Measurements from ENCODE around the gene BGLAP. TPM values are rescaled to one million over a fixed set of nuclear protein-coding genes. Genes with fewer than 3 reads are reported as not detected.

The BGLAP gene
- total RNA-seq, 1 experiment from 2014 or later = 2.4 TPM

DNA sequence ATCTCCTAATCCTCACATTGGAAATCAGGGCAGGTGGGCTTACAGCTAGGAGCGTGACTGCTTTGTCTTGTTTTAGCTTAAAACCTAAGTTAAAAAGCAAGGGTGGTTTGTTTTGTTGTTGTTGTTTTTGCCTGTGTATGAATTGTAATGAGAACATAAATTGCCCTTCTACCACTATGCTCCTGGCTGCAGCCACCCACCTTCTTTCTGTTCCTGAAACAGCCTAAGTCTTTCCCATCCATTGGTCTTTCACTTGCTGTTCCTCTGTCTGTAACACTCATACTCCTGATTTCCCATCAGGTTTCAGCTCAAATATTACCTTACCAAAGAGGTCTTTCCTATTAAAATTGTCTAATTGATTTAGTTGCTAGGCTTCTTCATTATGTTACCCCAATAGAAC, 41.5 kb downstream of the BGLAP start:
- no peak overlapping the region for H3K56ac ChIP-seq (ENCODE audit: insufficient read length, low read depth, low read length)
- no peaks in the 10 kb centered on the region for H4K20me1 ChIP-seq (ENCODE audit: control insufficient read depth, insufficient read depth, insufficient read length)
- no peak overlapping the region for H4K91ac ChIP-seq (ENCODE audit: insufficient read length, low read depth, low read length)
- no CpG with 5 or more reads among the region's 1 CpG for WGBS (ENCODE audit: extremely low coverage, insufficient read length, low lambda C conversion rate)
- peak overlapping the region; percentile 93 for H3K4me2 ChIP-seq (ENCODE audit: insufficient read depth, insufficient read length, low read length)
- H3K27ac Mint-ChIP-seq = peak overlapping the region; percentile 44 to 90 (median 65); a peak in 6 of 7 replicates
- H3K9me3 ChIP-seq (ENCODE audit: control insufficient read depth, low read depth, low read length) = no peaks in the 10 kb centered on the region
- H2BK20ac ChIP-seq (ENCODE audit: low read depth, low read length, poor library complexity, severe bottlenecking) = no peak overlapping the region
- no peak overlapping the region for H3K27ac ChIP-seq (ENCODE audit: insufficient read length, low read depth, low read length)
- no peaks in the 10 kb centered on the region for H3K4me1 ChIP-seq (ENCODE audit: insufficient read depth, low read length)
- H3K27me3 ChIP-seq (ENCODE audit: insufficient read depth, low read length) = no peaks in the 10 kb centered on the region
- H3K4me3 Mint-ChIP-seq = peak overlapping the region; percentile 97 to 98
- no peaks in the 10 kb centered on the region; the same call in 1 of the 2 replicates for H3K27me3 Mint-ChIP-seq (ENCODE audit: low read depth)
- no peak overlapping the region for H3K4ac ChIP-seq (ENCODE audit: low read depth, low read length)
- peak overlapping the region; percentile 31 for H4K5ac ChIP-seq (ENCODE audit: insufficient read length, low read depth, low read length)
- H3K9ac ChIP-seq (ENCODE audit: extremely low read depth, insufficient read length, low read length) = peak overlapping the region; percentile 90
- peaks cover 12% of the 10 kb centered on the region for H3K23me2 ChIP-seq (ENCODE audit: insufficient read length, low read depth, low read length, poor library complexity, severe bottlenecking)
- H2BK5ac ChIP-seq (ENCODE audit: insufficient read length, low read length) = no peak overlapping the region
- H3K36me3 Mint-ChIP-seq (ENCODE audit: insufficient read depth in 1 of 3, low read depth in 3 of 3) = peaks cover 4 to 11% (median 5%) of the 10 kb centered on the region in 3 experiments; a peak in 6 of 7 replicates
- H2BK15ac ChIP-seq (ENCODE audit: low read depth, low read length) = no peak overlapping the region
- H3K9me3 Mint-ChIP-seq = no peaks in the 10 kb centered on the region
- H3T11ph ChIP-seq (ENCODE audit: low read length) = no peak overlapping the region
- no peak overlapping the region for H3K18ac ChIP-seq (ENCODE audit: insufficient read length, low read depth, low read length)
- no peak overlapping the region for H2AK5ac ChIP-seq (ENCODE audit: insufficient read length, low read length)
- peaks cover 24 to 29% of the 10 kb centered on the region in 2 experiments for H3K4me1 Mint-ChIP-seq
- H3K79me1 ChIP-seq (ENCODE audit: insufficient read depth, low read depth, low read length, poor library complexity, severe bottlenecking) = peaks cover 5% of the 10 kb centered on the region
- no peak overlapping the region for H2BK120ac ChIP-seq (ENCODE audit: low read depth, low read length, poor library complexity, severe bottlenecking)
- no peak overlapping the region for H2BK12ac ChIP-seq (ENCODE audit: insufficient read length, low read depth, low read length)
- H3K23ac ChIP-seq (ENCODE audit: insufficient read length, low read depth, low read length) = no peak overlapping the region
- no peak overlapping the region for H4K8ac ChIP-seq (replicated peaks; ENCODE audit: insufficient read length, low read depth, low read length)
- H3K79me2 ChIP-seq (ENCODE audit: insufficient read depth, low read length) = peaks cover 22% of the 10 kb centered on the region
- no peak for DNase-seq
- H2AFZ ChIP-seq (ENCODE audit: low read length) = no peak overlapping the region
- H3K14ac ChIP-seq (ENCODE audit: insufficient read depth, low read length) = no peak overlapping the region
- TF ChIP-seq, protein P1, sequence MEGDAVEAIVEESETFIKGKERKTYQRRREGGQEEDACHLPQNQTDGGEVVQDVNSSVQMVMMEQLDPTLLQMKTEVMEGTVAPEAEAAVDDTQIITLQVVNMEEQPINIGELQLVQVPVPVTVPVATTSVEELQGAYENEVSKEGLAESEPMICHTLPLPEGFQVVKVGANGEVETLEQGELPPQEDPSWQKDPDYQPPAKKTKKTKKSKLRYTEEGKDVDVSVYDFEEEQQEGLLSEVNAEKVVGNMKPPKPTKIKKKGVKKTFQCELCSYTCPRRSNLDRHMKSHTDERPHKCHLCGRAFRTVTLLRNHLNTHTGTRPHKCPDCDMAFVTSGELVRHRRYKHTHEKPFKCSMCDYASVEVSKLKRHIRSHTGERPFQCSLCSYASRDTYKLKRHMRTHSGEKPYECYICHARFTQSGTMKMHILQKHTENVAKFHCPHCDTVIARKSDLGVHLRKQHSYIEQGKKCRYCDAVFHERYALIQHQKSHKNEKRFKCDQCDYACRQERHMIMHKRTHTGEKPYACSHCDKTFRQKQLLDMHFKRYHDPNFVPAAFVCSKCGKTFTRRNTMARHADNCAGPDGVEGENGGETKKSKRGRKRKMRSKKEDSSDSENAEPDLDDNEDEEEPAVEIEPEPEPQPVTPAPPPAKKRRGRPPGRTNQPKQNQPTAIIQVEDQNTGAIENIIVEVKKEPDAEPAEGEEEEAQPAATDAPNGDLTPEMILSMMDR (conservative IDR thresholded peaks at IDR 0.05) = no peak

Data from H9 (cell line).